Neural progenitor cell (in vitro differentiated cells): ENCODE results near the gene UNC80.

Source experiments
- CTCF ChIP-seq: fragments of 200-600 bp; sonication (generic); IDR thresholded peaks from 2 replicates; pipeline ENCODE4 v1.5.1; 2017; ENCODE audit warnings: antibody characterized with exemption, mild to moderate bottlenecking
- EZH2 ChIP-seq: fragments of 200-600 bp; sonication (generic); IDR thresholded peaks from 2 replicates; pipeline ENCODE4 v1.6.1; 2017; ENCODE audit warnings: antibody characterized with exemption, mild to moderate bottlenecking, moderate library complexity

GRCh38 chr2:209876211-209876610 lies 104.6 kb downstream of the UNC80 start:
- no peak for TF ChIP-seq CTCF
- no peak for TF ChIP-seq EZH2
